Measurements from ENCODE around the gene SURF2. TPM values are rescaled to one million over a fixed set of nuclear protein-coding genes. Genes with fewer than 3 reads are reported as not detected.
"Not testable (repeated sequence)": the region's sequence is repeated elsewhere in the genome, so short reads cannot be mapped to it uniquely, and the experiment has no call there.

SURF2 gene
- total RNA-seq, 2 experiments from 2014 or later: 18.4 to 20.7 TPM

DNA sequence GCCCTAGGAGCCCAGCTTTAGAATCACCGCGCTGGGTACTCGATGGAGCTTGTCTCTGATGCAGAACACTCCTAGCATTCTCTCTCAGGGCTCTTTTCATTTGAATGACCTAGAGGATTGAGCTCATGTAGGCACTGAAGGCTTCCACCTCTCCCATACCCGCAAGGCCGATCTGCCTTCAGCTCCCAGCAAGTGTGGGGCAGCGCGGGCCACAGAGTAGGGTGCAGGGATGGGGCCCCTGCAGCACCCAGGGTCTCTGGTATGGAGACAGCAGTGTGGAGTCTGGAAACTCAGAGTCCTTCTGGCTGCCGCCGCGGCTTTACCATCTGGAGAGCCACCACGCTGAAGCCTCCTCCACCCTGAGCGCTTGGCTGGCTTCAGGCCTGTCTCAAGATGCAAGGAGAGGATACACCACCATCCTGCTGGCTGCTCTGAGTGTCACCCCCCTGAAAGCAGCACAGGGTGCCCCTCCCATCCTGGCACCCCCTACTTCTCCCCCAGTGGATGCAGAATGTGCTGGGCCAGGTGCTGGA lies 32.7 kb downstream of the SURF2 start:
- CTCF ChIA-PET: no interaction called here

DNA sequence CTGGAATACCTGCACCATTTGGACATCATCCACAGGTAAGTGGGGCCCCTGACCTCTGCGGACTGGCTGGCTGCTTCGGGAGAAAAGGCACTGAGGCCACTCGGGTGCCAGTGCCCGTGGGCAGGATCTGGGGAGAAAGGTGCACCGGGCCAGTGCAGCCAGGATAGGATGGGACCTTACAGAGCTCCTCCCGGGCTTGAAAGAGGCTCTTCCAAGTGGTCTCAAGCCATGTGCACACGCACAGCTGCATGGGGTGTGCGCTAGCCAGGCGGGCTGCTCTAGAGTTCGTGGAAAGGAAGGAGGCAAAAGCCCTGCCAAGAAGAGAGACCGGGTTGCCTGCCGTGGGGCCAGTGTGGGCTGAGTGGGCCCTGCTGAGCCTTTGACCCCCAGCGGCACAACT lies 33.2 kb downstream of the SURF2 start:
- no peak overlapping the region for H3K27ac Mint-ChIP-seq
- ATAC-seq (no peak), DNase-seq (no peak)
- H3K36me3 Mint-ChIP-seq (ENCODE audit: low read depth): no peaks in the 10 kb centered on the region
- no peaks in the 10 kb centered on the region for H3K27me3 Mint-ChIP-seq (ENCODE audit: low read depth)
- H3K9me3 Mint-ChIP-seq (ENCODE audit: insufficient read depth): no peaks in the 10 kb centered on the region
- H3K4me3 Mint-ChIP-seq: no peak overlapping the region
- no peaks in the 10 kb centered on the region for H3K4me1 Mint-ChIP-seq (ENCODE audit: low read depth)
- POLR2A ChIA-PET: no interaction called here
- CTCF ChIA-PET: no interaction called here

More for the DNA sequence above, 32.7 kb downstream of the SURF2 start:
- ATAC-seq (no peak), DNase-seq (no peak)
- Mint-ChIP-seq H3K9me3 (ENCODE audit: insufficient read depth) (no peaks in the 10 kb centered on the region), H3K4me1 (ENCODE audit: low read depth) (no peaks in the 10 kb centered on the region), H3K27ac (no peak overlapping the region), H3K36me3 (ENCODE audit: low read depth) (no peaks in the 10 kb centered on the region), H3K27me3 (ENCODE audit: low read depth) (no peaks in the 10 kb centered on the region), H3K4me3 (no peak overlapping the region)
- POLR2A ChIA-PET: no interaction called here

DNA sequence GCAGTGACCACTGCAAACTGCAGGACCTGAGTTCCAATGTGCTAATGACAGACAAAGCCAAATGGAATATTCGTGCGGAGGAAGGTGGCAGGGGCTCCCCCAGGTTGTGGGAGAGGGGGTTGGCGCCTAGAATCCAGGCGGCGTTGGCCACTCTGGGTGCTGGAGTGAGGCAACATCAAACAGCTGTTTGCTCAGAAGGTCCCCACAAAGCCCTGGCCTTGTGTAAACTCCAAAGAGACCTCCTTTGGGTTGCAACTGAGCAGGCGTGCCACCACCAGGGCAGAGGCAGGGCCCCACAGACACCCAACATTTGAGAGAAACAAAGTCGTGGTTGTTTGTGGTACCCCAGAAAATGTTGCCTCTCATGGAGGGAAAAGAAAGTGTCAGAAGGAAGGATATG lies 34.4 kb downstream of the SURF2 start:
- H3K27me3 Mint-ChIP-seq (ENCODE audit: low read depth): no peaks in the 10 kb centered on the region
- POLR2A ChIA-PET: interaction anchor here (0.6 kb wide), 1 partner anchor 29 kb away, joined by 4 read pairs; no protein-coding TSS in a partner anchor
- H3K4me3 Mint-ChIP-seq: no peak overlapping the region
- no peaks in the 10 kb centered on the region for H3K4me1 Mint-ChIP-seq (ENCODE audit: low read depth)
- CTCF ChIA-PET: no interaction called here
- H3K9me3 Mint-ChIP-seq (ENCODE audit: insufficient read depth): no peaks in the 10 kb centered on the region
- H3K36me3 Mint-ChIP-seq (ENCODE audit: low read depth): no peaks in the 10 kb centered on the region
- DNase-seq (no peak), ATAC-seq (no peak)
- no peak overlapping the region for H3K27ac Mint-ChIP-seq

DNA sequence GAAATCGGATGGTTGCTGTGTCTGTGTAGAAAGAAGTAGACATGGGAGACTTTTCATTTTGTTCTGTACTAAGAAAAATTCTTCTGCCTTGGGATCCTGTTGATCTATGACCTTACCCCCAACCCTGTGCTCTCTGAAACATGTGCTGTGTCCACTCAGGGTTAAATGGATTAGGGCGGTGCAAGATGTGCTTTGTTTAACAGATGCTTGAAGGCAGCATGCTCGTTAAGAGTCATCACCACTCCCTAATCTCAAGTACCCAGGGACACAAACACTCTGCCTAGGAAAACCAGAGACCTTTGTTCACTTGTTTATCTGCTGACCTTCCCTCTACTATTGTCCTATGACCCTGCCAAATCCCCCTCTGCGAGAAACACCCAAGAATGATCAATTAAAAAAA lies 35.1 kb downstream of the SURF2 start:
- H3K27me3 Mint-ChIP-seq (ENCODE audit: low read depth); DNase-seq; H3K9me3 Mint-ChIP-seq (ENCODE audit: insufficient read depth); H3K4me3 Mint-ChIP-seq; H3K4me1 Mint-ChIP-seq (ENCODE audit: low read depth); H3K36me3 Mint-ChIP-seq (ENCODE audit: low read depth); ATAC-seq; H3K27ac Mint-ChIP-seq; POLR2A ChIA-PET; CTCF ChIA-PET: not testable (repeated sequence)

DNA sequence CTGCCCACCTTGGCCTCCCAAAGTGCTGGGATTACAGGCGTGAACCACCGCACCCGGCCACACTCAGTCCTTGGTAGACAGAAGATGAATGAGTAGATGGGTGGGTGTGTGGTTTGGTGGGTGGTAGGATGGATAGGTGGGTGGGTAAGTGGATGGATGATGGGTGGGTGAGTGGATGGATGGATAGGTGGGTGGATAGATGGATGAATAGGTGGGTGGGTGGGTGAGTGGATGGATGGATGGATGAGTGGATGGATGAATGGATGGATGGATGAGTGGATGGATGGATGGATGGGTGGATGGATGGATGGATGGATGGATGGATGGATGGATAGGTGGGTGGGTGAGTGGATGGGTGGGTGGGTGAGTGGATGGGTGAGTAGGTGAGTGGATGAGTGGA lies 36.0 kb downstream of the SURF2 start:
- H3K27me3 Mint-ChIP-seq (ENCODE audit: low read depth); DNase-seq; H3K36me3 Mint-ChIP-seq (ENCODE audit: low read depth); POLR2A ChIA-PET; H3K9me3 Mint-ChIP-seq (ENCODE audit: insufficient read depth); H3K4me1 Mint-ChIP-seq (ENCODE audit: low read depth); ATAC-seq; H3K27ac Mint-ChIP-seq; H3K4me3 Mint-ChIP-seq; CTCF ChIA-PET: not testable (repeated sequence)

DNA sequence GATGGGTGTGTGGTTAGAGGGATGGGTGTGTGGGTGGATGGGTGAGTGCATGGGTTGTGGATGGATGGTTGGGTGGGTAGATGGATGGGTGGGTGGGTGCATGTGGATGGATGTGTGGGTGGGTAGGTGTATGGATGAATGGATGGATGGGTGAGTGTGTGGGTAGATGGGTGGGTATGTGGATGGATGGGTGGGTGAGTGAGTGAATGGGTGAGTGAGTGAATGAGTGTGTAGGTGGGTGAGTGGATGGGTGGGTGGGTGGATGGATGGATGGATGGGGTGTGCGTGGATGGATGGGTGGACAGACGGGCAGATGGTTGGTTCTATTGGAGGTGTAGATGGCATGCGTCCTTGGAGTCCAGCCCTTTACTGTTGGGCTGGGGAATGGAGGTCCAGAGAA lies 37.0 kb downstream of the SURF2 start:
- POLR2A ChIA-PET: no interaction called here
- ATAC-seq (no peak), DNase-seq (no peak)
- Mint-ChIP-seq H3K4me3 (no peak overlapping the region), H3K27me3 (ENCODE audit: low read depth) (no peaks in the 10 kb centered on the region), H3K36me3 (ENCODE audit: low read depth) (no peaks in the 10 kb centered on the region), H3K4me1 (ENCODE audit: low read depth) (no peaks in the 10 kb centered on the region), H3K27ac (no peak overlapping the region), H3K9me3 (ENCODE audit: insufficient read depth) (no peaks in the 10 kb centered on the region)
- CTCF ChIA-PET: no interaction called here

DNA sequence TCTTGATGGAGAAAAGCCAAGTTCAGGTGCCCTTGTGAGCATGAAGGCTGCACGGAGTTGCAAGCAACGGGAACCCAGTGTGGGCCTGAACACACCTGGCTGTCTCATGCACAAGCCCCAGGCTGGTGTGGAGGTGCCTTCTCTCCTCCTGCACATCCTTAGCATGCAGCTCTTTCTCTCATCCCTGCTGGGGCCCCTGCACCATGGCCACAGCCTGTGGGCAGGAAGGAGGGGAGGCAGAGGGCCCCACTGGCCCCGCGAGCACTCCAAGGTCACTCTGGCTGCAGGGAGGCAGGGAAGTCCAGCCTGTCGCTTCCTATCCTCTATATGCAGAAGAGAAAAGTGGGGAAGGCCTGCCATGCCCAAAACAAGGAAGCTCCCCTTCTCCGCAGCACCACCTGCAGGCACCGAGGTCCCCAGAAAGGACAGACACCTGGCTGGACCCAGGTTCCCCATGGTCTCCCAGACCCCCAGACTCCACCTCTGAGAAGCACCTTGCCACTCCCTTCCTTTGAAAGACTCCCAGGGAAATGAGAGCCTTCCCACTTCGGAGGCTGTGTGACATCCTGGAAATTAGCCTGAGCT lies 38.4 kb downstream of the SURF2 start:
- no peaks in the 10 kb centered on the region for H3K36me3 Mint-ChIP-seq (ENCODE audit: low read depth)
- ChIA-PET POLR2A (interaction anchor here (1.5 kb wide), 1 partner anchor 24 kb away, joined by 4 read pairs; no protein-coding TSS in a partner anchor), CTCF (interaction anchor here (0.9 to 2.0 kb wide), 2 partner anchors 11 to 18 kb away, joined by 3 to 5 read pairs; no protein-coding TSS in a partner anchor)
- DNase-seq (no peak), ATAC-seq (no peak)
- H3K9me3 Mint-ChIP-seq (ENCODE audit: insufficient read depth): no peaks in the 10 kb centered on the region
- H3K27ac Mint-ChIP-seq: no peak overlapping the region
- no peaks in the 10 kb centered on the region for H3K4me1 Mint-ChIP-seq (ENCODE audit: low read depth)
- H3K4me3 Mint-ChIP-seq: no peak overlapping the region
- no peaks in the 10 kb centered on the region for H3K27me3 Mint-ChIP-seq (ENCODE audit: low read depth)

DNA sequence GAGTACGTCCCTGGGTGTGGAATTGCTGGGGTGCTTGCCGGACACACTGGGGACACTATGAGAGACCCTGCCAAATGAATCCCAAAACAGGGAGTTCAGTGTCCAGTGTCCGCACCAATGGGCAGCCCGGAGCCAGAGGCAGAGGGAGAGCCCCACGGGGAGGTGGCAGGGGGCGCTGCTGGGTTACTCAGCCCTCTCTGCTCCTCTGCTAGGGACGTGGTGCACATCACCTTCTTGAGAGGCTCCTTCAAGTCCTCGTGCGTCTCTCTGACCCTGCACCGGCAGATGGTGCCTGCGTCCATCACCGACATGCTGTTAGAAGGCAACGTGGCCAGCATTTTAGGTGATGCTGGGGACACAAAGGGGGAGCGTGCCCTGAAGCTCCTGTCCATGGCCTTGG lies 40.6 kb downstream of the SURF2 start:
- H3K4me3 Mint-ChIP-seq: no peak overlapping the region
- no peak overlapping the region for H3K27ac Mint-ChIP-seq
- peaks cover 2% of the 10 kb centered on the region for H3K4me1 Mint-ChIP-seq (ENCODE audit: low read depth)
- H3K27me3 Mint-ChIP-seq (ENCODE audit: low read depth): no peaks in the 10 kb centered on the region
- peaks cover 2% of the 10 kb centered on the region for H3K36me3 Mint-ChIP-seq (ENCODE audit: low read depth)
- ATAC-seq (no peak), DNase-seq (no peak)
- no peaks in the 10 kb centered on the region for H3K9me3 Mint-ChIP-seq (ENCODE audit: insufficient read depth)
- POLR2A ChIA-PET: interaction anchor here (0.7 kb wide), 1 partner anchor 112 kb away, joined by 3 read pairs; no protein-coding TSS in a partner anchor
- CTCF ChIA-PET: interaction anchor here (1.3 kb wide), 1 partner anchor 20 kb away, joined by 5 read pairs; the partner anchor contains the start of gene STKLD1

DNA sequence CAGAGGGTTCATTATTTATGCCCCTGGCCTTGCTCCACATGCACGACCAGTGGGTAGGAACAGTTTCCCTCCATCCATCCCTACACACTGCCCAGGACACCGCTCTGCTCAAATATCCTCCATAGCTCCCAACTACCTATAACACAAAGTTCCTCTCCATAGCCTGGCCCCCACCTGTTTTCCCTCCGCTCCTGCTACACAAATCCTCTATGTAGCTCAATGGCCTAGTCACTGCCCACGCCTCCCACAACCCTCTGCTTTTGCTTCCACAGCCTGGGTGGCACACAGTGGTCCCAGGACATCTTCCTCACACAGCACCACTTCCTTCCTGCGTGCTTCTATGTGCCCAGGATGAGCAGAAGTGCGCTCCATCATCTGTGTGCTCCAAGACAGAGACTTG lies 41.0 kb downstream of the SURF2 start:
- Mint-ChIP-seq H3K9me3 (ENCODE audit: insufficient read depth) (no peaks in the 10 kb centered on the region), H3K27ac (no peak overlapping the region), H3K4me1 (ENCODE audit: low read depth) (peaks cover 5% of the 10 kb centered on the region), H3K36me3 (ENCODE audit: low read depth) (peaks cover 2% of the 10 kb centered on the region), H3K27me3 (ENCODE audit: low read depth) (no peaks in the 10 kb centered on the region), H3K4me3 (no peak overlapping the region)
- ATAC-seq: no peak
- POLR2A ChIA-PET: no interaction called here
- no peak for DNase-seq
- CTCF ChIA-PET: interaction anchor here (1.3 kb wide), 1 partner anchor 21 kb away, joined by 5 read pairs; the partner anchor contains the start of gene STKLD1

DNA sequence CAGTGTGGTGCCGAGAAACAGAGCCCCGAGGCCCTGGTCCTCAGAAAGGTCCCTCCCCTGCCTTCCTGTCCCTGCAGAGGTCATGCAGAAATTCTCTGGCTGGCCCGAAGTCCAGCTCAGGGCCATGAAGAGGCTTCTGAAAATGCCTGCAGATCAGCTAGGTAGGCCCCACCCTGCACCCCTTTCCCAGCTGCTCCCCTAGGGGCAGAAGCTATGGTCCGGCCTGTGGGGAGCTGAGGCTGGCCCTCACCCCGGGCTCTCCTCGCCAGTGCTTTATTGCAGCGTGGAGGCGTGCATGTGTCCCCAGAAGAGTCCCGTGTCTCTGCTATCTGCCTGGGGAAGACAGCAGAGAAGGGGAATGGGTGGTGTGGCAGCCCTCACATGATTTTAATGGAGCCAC lies 41.5 kb downstream of the SURF2 start:
- no peaks in the 10 kb centered on the region for H3K9me3 Mint-ChIP-seq (ENCODE audit: insufficient read depth)
- peaks cover 2% of the 10 kb centered on the region for H3K36me3 Mint-ChIP-seq (ENCODE audit: low read depth)
- no peak for ATAC-seq
- ChIA-PET CTCF (no interaction called here), POLR2A (no interaction called here)
- H3K27ac Mint-ChIP-seq: no peak overlapping the region
- no peak overlapping the region for H3K4me3 Mint-ChIP-seq
- no peaks in the 10 kb centered on the region for H3K27me3 Mint-ChIP-seq (ENCODE audit: low read depth)
- no peak for DNase-seq
- peaks cover 5% of the 10 kb centered on the region for H3K4me1 Mint-ChIP-seq (ENCODE audit: low read depth)

DNA sequence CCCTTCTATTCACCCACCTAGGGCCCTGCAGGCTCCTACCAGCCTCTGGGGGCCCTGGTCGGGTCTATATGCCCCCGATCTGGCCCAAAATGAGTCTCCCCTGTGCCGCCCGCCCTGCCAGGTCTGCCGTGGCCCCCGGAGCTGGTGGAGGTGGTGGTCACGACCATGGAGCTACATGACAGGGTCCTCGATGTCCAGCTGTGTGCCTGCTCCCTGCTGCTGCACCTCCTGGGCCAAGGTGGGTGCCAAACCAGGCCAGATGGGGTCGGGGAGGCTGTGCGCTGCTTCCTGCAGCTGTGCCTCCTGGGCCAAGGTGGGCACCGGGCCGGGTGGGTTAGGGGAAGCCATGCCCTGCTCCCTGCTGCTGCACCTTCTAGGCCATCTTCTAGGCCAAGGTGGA lies 43.9 kb downstream of the SURF2 start:
- no peak overlapping the region for H3K4me3 Mint-ChIP-seq
- ATAC-seq (no peak), DNase-seq (no peak)
- H3K27ac Mint-ChIP-seq: no peak overlapping the region
- ChIA-PET CTCF (interaction anchor here (0.9 kb wide), 1 partner anchor 17 kb away, joined by 3 read pairs; the partner anchor contains the start of gene REXO4), POLR2A (no interaction called here)
- H3K36me3 Mint-ChIP-seq (ENCODE audit: low read depth): peaks cover 3% of the 10 kb centered on the region
- no peaks in the 10 kb centered on the region for H3K9me3 Mint-ChIP-seq (ENCODE audit: insufficient read depth)
- no peaks in the 10 kb centered on the region for H3K27me3 Mint-ChIP-seq (ENCODE audit: low read depth)
- H3K4me1 Mint-ChIP-seq (ENCODE audit: low read depth): peaks cover 5% of the 10 kb centered on the region

DNA sequence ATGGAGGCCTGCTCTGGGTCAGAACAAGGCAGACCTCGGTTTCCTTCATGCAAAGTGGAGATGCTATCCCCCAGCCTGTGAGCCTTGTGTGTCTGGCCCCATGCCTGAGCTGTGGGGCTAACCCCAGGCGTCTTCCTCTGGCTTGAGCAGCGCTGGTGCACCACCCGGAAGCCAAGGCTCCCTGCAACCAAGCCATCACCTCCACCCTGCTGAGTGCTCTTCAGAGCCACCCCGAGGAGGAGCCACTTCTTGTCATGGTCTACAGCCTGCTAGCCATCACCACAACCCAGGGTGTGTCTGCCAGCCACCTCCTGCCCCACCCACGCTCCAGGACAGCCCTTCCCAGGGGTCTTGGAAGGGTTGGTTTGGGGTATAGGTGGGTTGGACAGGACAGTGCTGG lies 45.2 kb downstream of the SURF2 start:
- Mint-ChIP-seq H3K27me3 (ENCODE audit: low read depth) (no peaks in the 10 kb centered on the region), H3K9me3 (ENCODE audit: insufficient read depth) (no peaks in the 10 kb centered on the region), H3K4me3 (no peak overlapping the region), H3K4me1 (ENCODE audit: low read depth) (peaks cover 5% of the 10 kb centered on the region), H3K36me3 (ENCODE audit: low read depth) (peaks cover 15% of the 10 kb centered on the region), H3K27ac (no peak overlapping the region)
- ChIA-PET CTCF (no interaction called here), POLR2A (no interaction called here)
- DNase-seq: no peak
- ATAC-seq: no peak

Measured in activated CD8-positive, alpha-beta T cell treated with anti-CD3 and anti-CD28 coated beads, Interleukin-2, amount 10 ng/mL, durations not matched to agents 7 days and 5 days (primary cell).